GM21447 (cell line): ENCODE data around the gene TEX52.
"Not testable (repeated sequence)": the region's sequence is repeated elsewhere in the genome, so short reads cannot be mapped to it uniquely, and the experiment has no call there.

ENCODE experiments used
- ATAC-seq: cut with Tn5 transposase; IDR thresholded peaks from one replicate; pipeline ENCODE4 v1.9.1; 2021; ENCODE audit not compliant: unreplicated experiment

TEX52 gene

GRCh38 chr12:2868986-2869632 lies 12.3 kb upstream of the TEX52 start:
- not testable (repeated sequence) for ATAC-seq

DNA sequence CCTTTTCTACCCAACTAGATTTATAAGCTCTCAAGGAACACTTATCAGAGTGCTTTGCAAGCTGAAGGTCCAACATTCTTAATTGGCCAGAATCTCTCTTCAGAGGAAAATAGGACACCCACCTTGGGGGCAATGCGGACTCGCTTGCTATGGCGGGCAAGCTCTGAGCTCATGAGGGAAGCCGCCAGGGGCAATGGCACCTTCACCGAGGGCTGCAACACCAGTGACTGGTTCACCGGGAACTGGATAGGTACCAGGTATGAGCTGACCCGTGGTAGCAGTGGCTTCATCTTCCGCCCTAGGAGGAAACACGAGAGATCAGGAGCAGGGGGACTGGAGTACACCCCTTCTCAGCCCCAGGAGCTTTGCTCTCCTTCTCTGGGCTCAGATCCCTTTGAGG lies 7.4 kb upstream of the TEX52 start:
- no peak for ATAC-seq

- not testable (repeated sequence) for ATAC-seq
Measured at GRCh38 chr12:2863402-2863801, 6.6 kb upstream of the TEX52 start.

DNA sequence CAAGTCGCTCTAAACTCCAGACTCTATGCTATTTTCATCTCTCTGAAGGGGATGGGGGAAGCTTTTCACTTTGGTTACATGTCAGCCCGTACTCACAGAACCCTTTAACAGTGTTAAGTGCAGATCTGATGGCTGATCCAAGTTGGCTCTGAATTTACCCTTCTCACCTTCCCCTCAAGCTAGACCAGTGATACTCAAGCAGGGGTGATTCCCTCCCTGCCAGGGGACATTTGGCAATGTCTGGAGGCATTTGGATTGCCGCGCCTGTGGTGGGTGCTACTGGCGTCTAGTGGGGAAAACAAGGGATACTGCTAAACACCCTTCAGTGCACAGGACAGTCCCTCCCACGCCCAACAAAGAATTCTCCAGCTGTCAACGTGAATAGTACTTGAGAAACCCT lies 6.0 kb upstream of the TEX52 start:
- no peak for ATAC-seq

- ATAC-seq = no peak
Measured at GRCh38 chr12:2860170-2860569, 3.3 kb upstream of the TEX52 start.

GRCh38 chr12:2858944-2859421 lies 2.1 kb upstream of the TEX52 start:
- ATAC-seq = no peak

DNA sequence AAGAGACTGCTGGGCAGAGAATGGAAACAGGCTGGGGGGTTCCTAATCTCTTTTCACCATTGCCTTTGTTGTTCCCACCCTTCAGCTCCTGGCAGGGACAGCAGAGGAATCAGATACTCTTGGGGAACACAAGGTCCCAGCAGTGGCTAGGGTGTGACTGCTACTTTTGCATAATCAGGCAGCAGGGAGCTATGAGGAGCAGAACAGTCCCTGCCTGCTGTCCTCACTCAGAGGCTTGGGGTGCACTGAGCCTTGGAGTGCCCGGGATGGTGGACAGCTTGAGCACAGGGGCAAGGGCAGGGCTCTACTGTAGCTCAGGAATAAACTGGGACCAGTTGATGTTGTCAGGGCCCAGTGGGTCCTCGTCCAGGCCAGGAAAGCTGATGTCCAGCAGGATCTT lies 1.5 kb upstream of the TEX52 start:
- ATAC-seq = no peak

DNA sequence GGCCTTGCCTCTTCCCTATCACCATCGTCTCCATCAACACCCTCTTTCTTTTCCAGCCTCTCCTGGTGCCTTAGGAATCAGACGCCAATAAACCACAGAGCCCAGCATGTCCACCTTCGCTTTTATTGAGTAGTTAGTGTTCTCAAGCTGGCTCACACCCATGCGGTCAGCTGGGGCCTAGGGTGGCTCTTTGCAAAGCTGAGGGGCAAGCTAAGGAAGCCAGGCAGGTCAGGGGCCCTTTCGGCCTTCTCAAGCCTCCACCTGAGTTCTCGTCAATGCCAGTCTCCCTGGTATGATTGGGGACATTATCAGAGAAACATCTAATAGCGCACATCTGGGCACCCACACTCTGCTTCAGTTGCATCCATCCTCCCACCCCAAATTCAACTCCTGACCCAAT lies 737 bp upstream of the TEX52 start:
- ATAC-seq = no peak

DNA sequence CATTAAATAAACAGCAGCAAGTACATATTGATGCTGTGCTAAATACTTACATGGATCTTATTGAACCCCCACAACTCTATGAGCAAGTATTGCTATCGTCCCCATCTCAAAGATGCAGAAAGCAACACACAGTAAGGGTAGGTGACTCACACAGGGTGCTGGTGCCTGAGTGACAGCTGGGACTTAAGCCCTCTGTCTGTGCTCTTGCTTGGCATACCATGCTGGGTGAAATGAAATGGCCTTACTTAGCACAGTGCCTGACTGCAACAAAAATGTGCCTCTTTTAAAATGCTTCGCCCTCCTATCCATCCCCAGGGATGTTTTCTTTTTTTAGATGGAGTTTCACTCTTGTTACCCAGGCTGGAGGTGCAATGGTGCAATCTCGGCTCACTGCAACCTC lies 788 bp downstream of the TEX52 start:
- ATAC-seq = no peak

DNA sequence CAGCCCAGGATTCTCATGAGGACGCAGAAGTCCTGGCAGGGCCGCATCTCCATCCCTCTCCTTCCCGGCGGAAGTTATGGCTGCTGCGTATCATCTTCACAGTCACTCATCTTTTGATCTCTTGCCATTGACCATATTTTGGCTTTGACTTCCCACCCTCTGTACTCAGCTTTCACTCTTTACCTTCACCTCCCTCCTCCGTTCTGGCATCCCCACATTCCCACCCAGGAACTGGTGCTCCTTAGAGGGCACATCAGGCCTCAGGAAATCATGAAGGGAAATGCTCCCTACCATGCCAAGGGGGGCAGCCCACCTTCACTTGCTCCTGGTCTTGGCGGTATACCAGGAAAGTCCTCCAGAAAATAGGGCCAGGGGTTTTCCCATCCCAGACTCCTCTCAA lies 1.3 kb downstream of the TEX52 start:
- ATAC-seq = no peak

DNA sequence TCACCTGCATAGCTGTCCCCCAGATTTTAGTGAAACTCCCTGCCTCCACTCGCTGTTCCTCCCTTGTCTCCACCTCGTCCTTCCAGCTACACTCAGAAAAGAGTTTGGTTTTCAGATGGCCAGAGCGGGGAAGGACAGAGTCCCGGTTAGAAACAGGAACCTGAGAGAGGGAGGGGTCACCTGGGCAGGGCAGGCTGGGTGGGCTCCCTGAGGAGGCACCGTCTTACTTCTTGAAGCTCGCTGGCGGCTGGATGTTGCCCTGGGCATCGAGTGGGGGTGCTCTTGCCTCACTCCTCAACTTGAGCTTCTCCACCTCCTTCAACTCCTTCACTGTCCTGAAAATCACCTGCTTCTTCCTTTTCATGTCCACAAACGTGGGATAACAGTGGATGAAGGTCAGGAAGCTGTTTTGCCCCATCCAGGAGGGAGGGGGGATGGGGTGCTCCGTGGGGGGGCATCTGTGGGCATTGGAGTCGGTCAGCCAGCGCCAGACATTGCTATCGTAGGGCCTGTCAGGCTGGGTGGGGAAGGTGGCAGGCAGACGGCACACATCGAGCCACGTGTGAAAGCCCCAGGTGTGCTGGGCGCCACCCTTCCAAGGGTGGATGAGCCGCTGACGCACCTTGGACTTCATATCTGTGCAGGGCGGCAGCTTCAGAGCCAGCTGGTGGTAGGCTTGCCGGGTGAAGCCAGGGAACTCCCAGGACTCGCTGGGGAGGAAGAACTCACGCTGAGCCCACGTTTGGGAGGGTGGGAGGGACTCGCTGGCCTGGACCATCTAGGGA lies 2.0 kb downstream of the TEX52 start:
- ATAC-seq = no peak

- no peak for ATAC-seq
Measured at GRCh38 chr12:2853626-2854025, 3.2 kb downstream of the TEX52 start.

DNA sequence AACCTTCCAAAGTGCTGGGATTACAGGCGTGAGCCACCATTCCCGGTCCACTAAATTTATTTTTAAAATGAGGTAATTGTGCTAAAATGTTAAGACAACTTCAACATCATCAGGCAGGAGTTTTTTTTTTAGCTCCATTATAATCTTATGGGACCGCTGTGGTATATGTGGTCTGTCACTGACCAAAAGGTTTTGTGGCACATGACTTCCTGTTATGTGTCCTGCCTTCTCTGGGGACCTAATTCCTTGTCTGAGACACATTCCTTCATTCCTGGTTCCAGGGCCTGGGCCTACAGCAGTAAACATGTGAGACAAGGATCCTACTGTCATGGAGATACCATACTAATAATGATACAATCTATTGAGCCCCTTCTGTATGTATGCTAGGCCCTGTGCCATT lies 4.9 kb downstream of the TEX52 start:
- no peak for ATAC-seq

DNA sequence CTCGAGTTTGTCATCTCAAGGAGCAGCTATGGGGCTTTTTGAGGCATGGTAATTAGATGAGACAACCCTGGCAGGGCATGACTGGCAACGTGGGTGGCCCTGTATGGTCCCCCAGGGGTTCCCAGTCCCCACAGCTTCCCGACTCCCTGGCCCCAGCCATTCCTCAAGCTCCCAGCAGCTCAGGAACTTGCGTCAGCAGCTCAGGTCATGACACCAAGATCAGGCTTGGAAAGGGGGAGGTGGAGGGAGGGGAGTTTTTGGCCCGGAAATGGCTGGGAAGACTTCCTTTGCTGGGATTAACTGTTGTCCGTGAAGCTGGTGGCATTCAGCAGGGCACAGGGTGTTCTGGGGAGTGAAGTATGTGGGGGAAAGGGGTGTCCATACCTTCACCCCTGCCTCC lies 11.6 kb downstream of the TEX52 start:
- no peak for ATAC-seq

DNA sequence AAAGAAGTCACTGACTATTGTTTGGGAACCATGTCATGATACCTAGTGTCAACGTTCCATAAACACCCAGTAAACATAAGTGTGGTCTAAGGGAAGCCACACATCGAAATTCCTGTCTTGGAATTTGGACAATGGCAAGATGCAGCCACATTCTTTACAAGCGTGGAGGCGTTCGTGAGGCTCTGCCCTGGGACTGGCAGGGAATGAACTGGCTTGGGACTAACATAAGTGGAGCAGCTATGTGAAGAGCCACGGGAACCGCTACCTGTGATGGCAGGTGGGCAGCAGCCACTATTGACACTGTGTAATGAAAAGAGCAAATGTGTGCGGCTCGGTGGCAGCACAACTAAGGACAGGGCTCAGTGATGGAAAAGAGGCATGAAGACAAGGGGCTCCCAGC lies 12.1 kb downstream of the TEX52 start:
- no peak for ATAC-seq

GRCh38 chr12:2842948-2843347 lies 13.9 kb downstream of the TEX52 start:
- ATAC-seq = no peak

DNA sequence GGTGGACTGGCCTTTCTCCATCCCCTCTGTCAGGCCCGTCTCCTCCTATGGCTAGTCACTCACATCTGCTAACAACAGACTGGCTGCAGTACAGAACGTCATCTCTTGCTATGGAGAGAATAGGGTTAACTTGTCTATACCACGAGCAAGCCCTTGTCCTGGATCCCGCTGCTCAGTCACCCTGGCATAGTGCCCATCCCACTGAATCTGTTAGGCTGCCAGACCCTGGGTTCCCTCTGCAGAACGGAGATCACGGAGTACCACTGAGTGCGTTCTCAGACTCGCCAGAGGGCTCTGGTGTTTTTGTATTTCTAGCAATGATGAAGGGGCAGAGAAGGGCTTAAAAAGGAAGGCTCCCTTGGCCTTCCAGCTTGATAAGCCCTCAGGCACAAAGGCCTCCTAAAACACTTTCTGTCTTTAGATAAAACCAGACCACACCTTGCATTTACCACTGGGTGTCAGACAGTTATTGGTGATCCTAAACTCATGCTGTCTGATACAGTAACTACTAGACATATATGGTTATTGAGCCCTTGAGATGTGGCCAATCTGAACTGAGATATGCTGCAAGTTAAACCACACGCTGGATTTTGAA lies 15.7 kb downstream of the TEX52 start:
- no peak for ATAC-seq

DNA sequence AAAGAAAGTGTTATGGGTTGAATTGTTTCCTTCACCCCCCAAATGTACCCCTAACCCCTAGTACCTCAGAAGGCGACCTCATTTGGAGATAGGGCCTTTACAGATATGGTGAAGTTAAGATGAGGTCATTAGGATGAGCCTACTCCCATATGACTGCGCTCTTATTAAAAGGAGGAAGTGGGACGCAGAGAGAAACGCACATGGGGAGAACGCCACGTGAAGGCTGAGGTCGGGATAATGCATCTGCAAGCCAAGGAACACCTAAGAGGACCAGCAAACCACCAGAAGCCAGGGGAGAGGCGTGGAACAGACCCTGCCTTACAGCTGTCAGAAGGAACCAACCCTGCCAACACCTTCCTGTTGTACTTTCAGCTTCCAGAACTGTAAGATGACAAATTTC lies 20.3 kb downstream of the TEX52 start:
- ATAC-seq = no peak

DNA sequence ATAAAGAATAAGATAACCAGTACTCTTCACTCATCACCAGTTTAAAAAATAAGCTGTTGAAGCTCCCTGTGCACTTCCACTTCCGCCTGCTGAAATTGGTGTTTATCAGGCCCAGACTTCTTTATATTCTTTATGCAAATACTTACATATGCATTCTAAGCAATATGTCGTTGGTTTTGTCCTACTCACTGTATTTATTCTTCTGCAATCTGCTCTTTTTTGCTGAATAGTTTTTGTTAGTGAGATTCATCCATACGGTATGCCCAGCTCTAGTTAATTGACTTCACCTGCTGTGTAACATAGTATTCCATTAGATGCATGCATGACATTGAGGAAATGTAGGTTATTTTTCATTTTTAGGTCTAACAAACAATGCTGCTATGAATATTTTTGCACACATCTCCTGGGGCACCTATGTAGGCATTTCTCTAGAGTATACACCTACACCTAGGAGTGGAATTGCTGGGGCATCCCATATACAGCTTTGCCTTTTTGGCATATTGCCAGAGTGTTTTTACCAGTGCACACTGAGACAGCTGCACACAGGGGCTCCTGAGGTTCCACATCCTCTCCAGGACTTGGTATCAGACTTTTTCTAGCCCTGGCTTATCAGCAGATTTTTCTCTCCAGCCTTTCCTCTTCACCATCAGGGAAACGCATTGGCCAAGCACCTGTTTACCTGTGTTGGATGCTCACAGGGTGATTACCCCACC lies 21.0 kb downstream of the TEX52 start:
- ATAC-seq = no peak

DNA sequence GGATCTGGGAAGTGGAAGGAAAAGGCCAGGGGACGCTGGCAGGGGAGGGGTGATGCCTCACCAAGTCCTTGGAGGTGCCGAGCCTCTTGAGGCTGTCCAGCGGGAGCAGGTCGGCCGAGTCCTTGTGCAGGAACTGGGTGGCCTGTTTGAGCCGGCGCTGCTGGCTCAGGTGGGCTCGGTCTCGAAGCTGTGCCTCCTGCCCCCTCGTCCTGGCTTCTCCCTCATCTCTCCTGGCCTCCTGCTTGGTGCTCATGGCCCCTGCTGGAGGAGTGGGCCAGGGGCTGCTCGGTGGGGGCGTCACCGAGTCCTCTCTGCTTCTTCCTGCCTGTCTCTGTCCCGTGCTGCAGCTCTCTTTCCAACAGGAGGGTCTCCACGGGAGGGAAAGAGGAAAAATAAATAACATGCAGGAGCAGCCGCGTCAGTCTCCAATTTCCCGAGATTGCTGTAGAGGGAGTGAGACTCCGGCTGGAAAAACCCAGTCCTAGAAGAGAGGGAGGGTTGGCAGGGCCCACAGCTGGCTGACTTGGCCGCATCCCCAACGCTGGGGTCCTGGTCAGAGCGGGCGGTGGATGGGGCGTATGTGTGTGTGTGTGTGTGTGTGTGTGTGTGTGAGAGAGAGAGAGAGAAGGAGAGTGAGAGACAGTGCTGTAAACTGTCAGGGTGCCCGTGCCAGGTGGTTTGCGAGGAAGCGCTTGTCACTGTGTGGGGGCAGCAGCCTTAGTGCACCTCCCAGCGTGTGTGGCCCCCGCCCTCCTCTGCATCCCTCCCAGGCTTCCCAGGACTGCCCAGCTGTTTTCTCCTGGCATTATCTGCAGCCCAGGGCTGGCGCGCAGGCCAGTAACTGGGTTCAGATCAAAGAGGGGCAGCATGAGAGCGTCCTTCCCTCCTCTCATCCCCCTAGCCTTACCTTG lies 22.0 kb downstream of the TEX52 start, which contains the start of gene NRIP2:
NRIP2 (minus strand) TSS at position 455 of the 911 bp plus-strand sequence; CDS start at position 403, 52 bp downstream.
- ATAC-seq = no peak
